CD4-positive, alpha-beta T cell (primary cell): ENCODE results near the gene MSS51. TPM values are rescaled to one million over a fixed set of nuclear protein-coding genes. Genes with fewer than 3 reads are reported as not detected.

Source experiments
- ATAC-seq: fragments of 200-7000 bp; cut with Tn5 transposase; one replicate; pipeline ENCODE4 v1.10.0; 2022; ENCODE audit warnings: mild to moderate bottlenecking; ENCODE audit not compliant: poor library complexity
- CTCF ChIA-PET: fragments of 350-600 bp; sonication (Branson Sonifier 250); formaldehyde crosslinking; loops from one replicate; lab custom pipeline; 2021; ENCODE audit warnings: antibody characterized with exemption, inconsistent platforms; lab: Charles Lee
- POLR2A ChIA-PET: fragments of 350-600 bp; sonication (Branson Sonifier 250); formaldehyde crosslinking; loops from one replicate; lab custom pipeline; 2021; ENCODE audit warnings: antibody characterized with exemption, inconsistent platforms; lab: Charles Lee
- DNase-seq, 14 experiments: peaks; one replicate each; pipeline ENCODE4 v3.0.0-alpha.2; 2013 to 2020; ENCODE audit warnings: mixed read lengths in 2 of 14
- H3K27ac ChIP-seq, 2 donors: one replicate each; pipeline versions ENCODE4 v1.5.1 to v1.7.0; 2013; ENCODE audit warnings: low read length in 2 of 2, low read depth in 1 of 2, mild to moderate bottlenecking in 1 of 2
- H3K27me3 ChIP-seq, 2 experiments: 1 replicate in 1 of 2; 2 replicates in 1 of 2; pipeline versions ENCODE4 v1.6.1 to v1.7.0; 2013; ENCODE audit warnings: low read length in 2 of 2, control low read depth in 1 of 2, mild to moderate bottlenecking in 1 of 2, moderate library complexity in 1 of 2; ENCODE audit not compliant: insufficient read depth in 2 of 2, control insufficient read depth in 1 of 2
- H3K36me3 ChIP-seq: one replicate; pipeline ENCODE4 v1.6.1; 2013; ENCODE audit warnings: low read length, control low read depth; ENCODE audit not compliant: insufficient read depth
- H3K4me1 ChIP-seq: one replicate; pipeline ENCODE4 v1.6.1; 2013; ENCODE audit warnings: low read length, control low read depth; ENCODE audit not compliant: insufficient read depth
- H3K4me3 ChIP-seq: one replicate; pipeline ENCODE4 v1.5.1; 2013; ENCODE audit warnings: mild to moderate bottlenecking, low read length, moderate library complexity
- H3K9me3 ChIP-seq, 2 experiments: 1 replicate in 1 of 2; 2 replicates in 1 of 2; pipeline versions ENCODE4 v1.6.1 to v1.7.0; 2013; ENCODE audit warnings: low read length in 2 of 2, mild to moderate bottlenecking in 2 of 2, control low read depth in 1 of 2, moderate library complexity in 1 of 2; ENCODE audit not compliant: control insufficient read depth in 1 of 2, insufficient read depth in 1 of 2
- H3K27ac Mint-ChIP-seq: one replicate; pipeline ENCODE4 v1.8.0; 2020; ENCODE audit warnings: mixed read lengths
- H3K27me3 Mint-ChIP-seq: one replicate; pipeline ENCODE4 v1.8.0; 2021; ENCODE audit warnings: mixed read lengths
- H3K36me3 Mint-ChIP-seq: one replicate; pipeline ENCODE4 v1.8.0; 2021; ENCODE audit warnings: low read depth, mixed read lengths
- H3K4me1 Mint-ChIP-seq: one replicate; pipeline ENCODE4 v1.8.0; 2021; ENCODE audit warnings: low read depth, mixed read lengths
- H3K4me3 Mint-ChIP-seq: one replicate; pipeline ENCODE4 v1.8.0; 2020; ENCODE audit warnings: mild to moderate bottlenecking, mixed read lengths
- H3K9me3 Mint-ChIP-seq: one replicate; pipeline ENCODE4 v1.8.0; 2020; ENCODE audit warnings: mixed read lengths
- intact Hi-C, 2 experiments: fragments of 100-400 bp; cut with DNase I in 1 of 2; cut with micrococcal nuclease in 1 of 2; formaldehyde crosslinking; loops; one replicate each; pipeline versions ENCODE4 v1.15.1 to v1.9.0; 2023 to 2025; cut with DNase I, micrococcal nuclease
- total RNA-seq, 174 experiments: library from RNA in 2 of 174; stranded (reverse) in 2 of 174; gene quantifications; one replicate each; pipeline ENCODE4 v1.2.3 and lab custom pipeline; 2021 to 2026
- TF ChIP-seq, protein P1 (sequence below): fragments of 200-600 bp; IDR thresholded peaks from one replicate; pipeline ENCODE4 v1.8.0; 2022; ENCODE audit warnings: antibody characterized with exemption, mild to moderate bottlenecking

The MSS51 gene
- total RNA-seq, 2 experiments from 2014 or later, result 1.1 TPM

DNA sequence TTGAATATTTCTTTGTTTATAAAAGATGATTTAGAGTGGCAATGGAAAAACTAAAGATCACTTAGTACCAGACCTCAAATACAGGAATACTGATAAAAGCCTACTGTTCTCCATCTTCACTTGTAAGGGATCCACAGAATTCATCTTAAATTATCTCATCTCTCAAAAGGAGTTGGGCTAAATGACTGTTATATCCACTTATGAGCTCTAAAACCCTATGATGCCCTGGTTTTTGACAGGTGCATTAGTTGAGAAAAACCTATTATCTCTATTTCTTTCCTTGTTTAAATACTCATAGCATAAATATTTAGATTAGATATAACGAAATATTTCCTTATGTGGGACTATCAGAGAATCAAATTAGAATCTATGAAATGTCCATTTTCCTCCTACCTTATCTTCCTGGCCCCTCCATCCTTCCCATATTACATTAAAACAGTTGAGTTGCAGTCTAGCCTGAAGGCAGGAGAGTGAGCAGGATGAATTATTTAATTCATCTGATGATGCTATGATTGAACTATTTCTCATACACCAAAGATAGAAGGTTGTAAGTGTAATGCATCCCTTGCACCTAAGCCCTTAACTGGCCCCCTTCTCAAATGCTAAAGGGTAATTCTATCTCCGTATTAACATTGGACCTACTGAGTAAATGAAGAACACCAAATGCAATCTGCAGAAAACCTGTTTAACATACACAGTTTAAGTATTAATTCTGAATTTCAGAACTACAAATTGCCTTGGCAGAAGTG lies 32.8 kb upstream of the MSS51 start:
- H3K4me3 Mint-ChIP-seq, result no peak overlapping the region

GRCh38 chr10:73460897-73461296 lies 27.5 kb upstream of the MSS51 start:
- H3K4me3 Mint-ChIP-seq, result no peak overlapping the region
- peaks cover 51% of the 10 kb centered on the region for H3K36me3 Mint-ChIP-seq
- no peak overlapping the region for H3K27ac Mint-ChIP-seq
- H3K27me3 ChIP-seq, result no peaks in the 10 kb centered on the region
- no peaks in the 10 kb centered on the region for H3K4me1 ChIP-seq
- ATAC-seq, result no peak
- DNase-seq, result no peak
- no peak overlapping the region for H3K27ac ChIP-seq
- no peak overlapping the region for H3K4me3 ChIP-seq
- TF ChIP-seq, protein P1, sequence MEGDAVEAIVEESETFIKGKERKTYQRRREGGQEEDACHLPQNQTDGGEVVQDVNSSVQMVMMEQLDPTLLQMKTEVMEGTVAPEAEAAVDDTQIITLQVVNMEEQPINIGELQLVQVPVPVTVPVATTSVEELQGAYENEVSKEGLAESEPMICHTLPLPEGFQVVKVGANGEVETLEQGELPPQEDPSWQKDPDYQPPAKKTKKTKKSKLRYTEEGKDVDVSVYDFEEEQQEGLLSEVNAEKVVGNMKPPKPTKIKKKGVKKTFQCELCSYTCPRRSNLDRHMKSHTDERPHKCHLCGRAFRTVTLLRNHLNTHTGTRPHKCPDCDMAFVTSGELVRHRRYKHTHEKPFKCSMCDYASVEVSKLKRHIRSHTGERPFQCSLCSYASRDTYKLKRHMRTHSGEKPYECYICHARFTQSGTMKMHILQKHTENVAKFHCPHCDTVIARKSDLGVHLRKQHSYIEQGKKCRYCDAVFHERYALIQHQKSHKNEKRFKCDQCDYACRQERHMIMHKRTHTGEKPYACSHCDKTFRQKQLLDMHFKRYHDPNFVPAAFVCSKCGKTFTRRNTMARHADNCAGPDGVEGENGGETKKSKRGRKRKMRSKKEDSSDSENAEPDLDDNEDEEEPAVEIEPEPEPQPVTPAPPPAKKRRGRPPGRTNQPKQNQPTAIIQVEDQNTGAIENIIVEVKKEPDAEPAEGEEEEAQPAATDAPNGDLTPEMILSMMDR, result no peak
- no peaks in the 10 kb centered on the region for H3K27me3 Mint-ChIP-seq
- intact Hi-C loops, result no loop called here
- H3K9me3 ChIP-seq, result no peaks in the 10 kb centered on the region
- POLR2A ChIA-PET, result no interaction called here
- CTCF ChIA-PET, result no interaction called here
- H3K36me3 ChIP-seq, result peaks cover 20% of the 10 kb centered on the region
- H3K9me3 Mint-ChIP-seq, result no peaks in the 10 kb centered on the region
- no peaks in the 10 kb centered on the region for H3K4me1 Mint-ChIP-seq

More for the DNA sequence above, 32.8 kb upstream of the MSS51 start:
- Histone ChIP-seq H3K4me3 (no peak overlapping the region), H3K4me1 (no peaks in the 10 kb centered on the region), H3K36me3 (peaks cover 53% of the 10 kb centered on the region), H3K27me3 (no peaks in the 10 kb centered on the region), H3K9me3 (no peaks in the 10 kb centered on the region), H3K27ac (no peak overlapping the region)
- Mint-ChIP-seq H3K4me1 (no peaks in the 10 kb centered on the region), H3K36me3 (peaks cover 80% of the 10 kb centered on the region), H3K27me3 (no peaks in the 10 kb centered on the region), H3K27ac (no peak overlapping the region), H3K9me3 (no peaks in the 10 kb centered on the region)
- TF ChIP-seq, protein P1, result no peak
- DNase-seq (no peak), ATAC-seq (no peak)
- intact Hi-C loops, result no loop called here
- POLR2A ChIA-PET, result no interaction called here
- CTCF ChIA-PET, result no interaction called here

- CTCF ChIA-PET, result no interaction called here
- Histone ChIP-seq H3K9me3 (no peaks in the 10 kb centered on the region), H3K36me3 (peaks cover 10% of the 10 kb centered on the region), H3K4me1 (no peaks in the 10 kb centered on the region), H3K27me3 (no peaks in the 10 kb centered on the region), H3K4me3 (no peak overlapping the region), H3K27ac (no peak overlapping the region)
- ATAC-seq (no peak), DNase-seq (no peak)
- Mint-ChIP-seq H3K4me3 (no peak overlapping the region), H3K27me3 (no peaks in the 10 kb centered on the region), H3K4me1 (no peaks in the 10 kb centered on the region), H3K9me3 (no peaks in the 10 kb centered on the region), H3K27ac (no peak overlapping the region), H3K36me3 (peaks cover 46% of the 10 kb centered on the region)
- intact Hi-C loops, result no loop called here
- POLR2A ChIA-PET, result no interaction called here
- TF ChIP-seq, protein P1, result no peak
Measured at GRCh38 chr10:73459683-73460314, 26.4 kb upstream of the MSS51 start.
